Osteocyte (in vitro differentiated cells): ENCODE results near the gene LAMTOR1. TPM values are rescaled to one million over a fixed set of nuclear protein-coding genes. Genes with fewer than 3 reads are reported as not detected.
"Not testable (repeated sequence)": the region's sequence is repeated elsewhere in the genome, so short reads cannot be mapped to it uniquely, and the experiment has no call there.

ENCODE experiments used
- DNase-seq: peaks from one replicate; pipeline ENCODE4 v3.0.0; 2021; ENCODE audit warnings: mixed read lengths; ENCODE audit not compliant: unreplicated experiment; ENCODE audit errors: extremely low spot score
- H3K27ac Mint-ChIP-seq: one replicate; pipeline ENCODE4 v1.8.0; 2021; ENCODE audit warnings: mild to moderate bottlenecking, mixed read lengths; ENCODE audit not compliant: unreplicated experiment
- H3K27me3 Mint-ChIP-seq: one replicate; pipeline ENCODE4 v1.8.0; 2021; ENCODE audit warnings: mixed read lengths; ENCODE audit not compliant: unreplicated experiment
- H3K36me3 Mint-ChIP-seq: one replicate; pipeline ENCODE4 v1.8.0; 2021; ENCODE audit warnings: mixed read lengths; ENCODE audit not compliant: unreplicated experiment
- H3K4me1 Mint-ChIP-seq: one replicate; pipeline ENCODE4 v1.8.0; 2021; ENCODE audit warnings: mixed read lengths; ENCODE audit not compliant: unreplicated experiment
- H3K4me3 Mint-ChIP-seq: one replicate; pipeline ENCODE4 v1.8.0; 2021; ENCODE audit warnings: mild to moderate bottlenecking, moderate library complexity, mixed read lengths; ENCODE audit not compliant: unreplicated experiment
- H3K9me3 Mint-ChIP-seq: one replicate; pipeline ENCODE4 v1.8.0; 2021; ENCODE audit warnings: mixed read lengths; ENCODE audit not compliant: unreplicated experiment
- CTCF ChIP-seq: fragments of 200-600 bp; sonication (generic); IDR thresholded peaks from 2 replicates; pipeline ENCODE4 v1.5.0; 2021; ENCODE audit warnings: antibody characterized with exemption, mild to moderate bottlenecking, moderate library complexity
- total RNA-seq: library from RNA; stranded (reverse); gene quantifications from 2 replicates; pipeline ENCODE4 v1.2.1, GENCODE V29; 2021

Gene LAMTOR1
- total RNA-seq, 1 donor from 2014 or later: 96.8 TPM

GRCh38 chr11:72135891-72136683, 33.0 kb upstream of the LAMTOR1 start:
- no peak overlapping the region for H3K27ac Mint-ChIP-seq
- no peak for DNase-seq
- no peak overlapping the region for H3K4me3 Mint-ChIP-seq
- H3K27me3 Mint-ChIP-seq: peaks cover 32% of the 10 kb centered on the region
- no peak for TF ChIP-seq CTCF
- H3K9me3 Mint-ChIP-seq: no peaks in the 10 kb centered on the region
- H3K36me3 Mint-ChIP-seq: no peaks in the 10 kb centered on the region
- no peaks in the 10 kb centered on the region for H3K4me1 Mint-ChIP-seq

DNA sequence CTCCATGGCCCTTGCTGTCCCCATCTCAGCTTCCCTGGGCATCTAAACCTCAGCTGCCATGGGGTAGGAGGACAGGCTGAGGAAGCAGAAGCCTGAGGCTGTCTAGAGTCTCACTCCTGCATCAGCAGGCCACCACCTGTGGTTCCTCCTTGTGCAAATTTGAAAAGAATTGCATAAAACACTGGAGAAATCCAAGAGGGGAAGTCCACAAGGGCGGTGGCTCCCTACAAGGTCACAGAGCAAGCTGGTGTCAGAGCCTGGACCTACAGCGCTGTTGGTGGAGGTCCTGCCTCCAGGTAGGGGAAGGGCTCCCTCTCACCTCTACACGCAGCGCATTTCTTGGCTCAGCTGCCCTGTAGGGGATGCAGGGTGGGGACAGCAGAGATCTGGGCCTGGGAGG, 32.4 kb upstream of the LAMTOR1 start, which contains the start of gene FOLR3:
Gene FOLR3, plus strand, starts transcription at position 253 of the 400 bp plus-strand sequence. CDS start 228 bp downstream, outside the sequence.
- H3K27ac Mint-ChIP-seq: not testable (repeated sequence)

GRCh38 chr11:72132646-72133045, 29.5 kb upstream of the LAMTOR1 start:
- Mint-ChIP-seq H3K9me3 (peaks cover 8% of the 10 kb centered on the region), H3K27ac (no peak overlapping the region), H3K4me3 (no peak overlapping the region), H3K36me3 (peaks cover 6% of the 10 kb centered on the region), H3K4me1 (no peaks in the 10 kb centered on the region), H3K27me3 (peaks cover 49% of the 10 kb centered on the region)
- no peak for DNase-seq
- TF ChIP-seq CTCF: no peak

More for the DNA sequence above, 32.4 kb upstream of the LAMTOR1 start, which contains the start of gene FOLR3:
- H3K27me3 Mint-ChIP-seq: peaks cover 29% of the 10 kb centered on the region
- not testable (repeated sequence) for H3K4me3 Mint-ChIP-seq, DNase-seq, H3K36me3 Mint-ChIP-seq, H3K9me3 Mint-ChIP-seq, H3K4me1 Mint-ChIP-seq

- Mint-ChIP-seq H3K4me1 (no peaks in the 10 kb centered on the region), H3K9me3 (peaks cover 9% of the 10 kb centered on the region), H3K27me3 (peaks cover 66% of the 10 kb centered on the region), H3K36me3 (peaks cover 6% of the 10 kb centered on the region), H3K4me3 (no peak overlapping the region), H3K27ac (no peak overlapping the region)
- no peak for TF ChIP-seq CTCF
- no peak for DNase-seq
Observed at GRCh38 chr11:72129381-72129780, 26.3 kb upstream of the LAMTOR1 start.

DNA sequence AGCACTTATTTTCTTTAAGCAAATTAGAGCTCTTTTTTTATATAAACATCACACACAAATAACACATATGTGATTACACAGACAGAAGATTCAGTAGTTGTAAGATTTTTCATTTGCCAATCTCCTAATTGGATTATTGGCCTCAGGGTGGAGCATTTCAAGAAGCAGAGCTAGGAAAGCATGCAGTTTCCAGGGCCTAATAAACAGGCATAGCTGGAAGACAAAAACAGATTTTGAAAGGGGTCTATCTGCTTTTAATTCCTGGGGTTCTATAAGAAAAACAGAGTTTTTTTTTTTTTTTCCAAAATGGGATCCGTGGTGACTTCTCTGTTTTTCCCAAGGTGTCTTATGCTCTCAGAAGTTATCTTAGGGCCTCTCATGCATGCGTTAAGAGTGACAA, 24.8 kb upstream of the LAMTOR1 start:
- no peak for TF ChIP-seq CTCF
- DNase-seq: no peak
- peaks cover 6% of the 10 kb centered on the region for H3K36me3 Mint-ChIP-seq
- no peaks in the 10 kb centered on the region for H3K4me1 Mint-ChIP-seq
- H3K9me3 Mint-ChIP-seq: peaks cover 9% of the 10 kb centered on the region
- H3K27ac Mint-ChIP-seq: no peak overlapping the region
- H3K27me3 Mint-ChIP-seq: peaks cover 66% of the 10 kb centered on the region
- no peak overlapping the region for H3K4me3 Mint-ChIP-seq
